Stomach (tissue), 9 donors: ENCODE data around the gene LENEP. TPM values are rescaled to one million over a fixed set of nuclear protein-coding genes. Genes with fewer than 3 reads are reported as not detected.

Experiments used
- DNase-seq, 2 donors: peaks; one replicate each; pipeline versions ENCODE4 v3.0.0 to v3.0.0-alpha.2; 2013 to 2019
- H3K27ac ChIP-seq, 5 donors: fragments of 200-600 bp in 4 of 5; sonication (generic) in 4 of 5; one replicate each; pipeline ENCODE4 v1.5.1; 2013 to 2019; ENCODE audit warnings: mild to moderate bottlenecking in 1 of 5, moderate library complexity in 1 of 5
- H3K27me3 ChIP-seq, 3 donors: fragments of 200-600 bp; sonication (generic); one replicate each; pipeline ENCODE4 v1.5.1; 2017 to 2019; ENCODE audit warnings: mixed run types in 1 of 3
- H3K36me3 ChIP-seq, 4 donors: fragments of 200-600 bp; sonication (generic); 1 replicate in 3 of 4; 2 replicates in 1 of 4; pipeline ENCODE4 v1.5.1; 2016 to 2019
- H3K4me1 ChIP-seq, 4 donors: fragments of 200-600 bp; sonication (generic); one replicate each; pipeline ENCODE4 v1.5.1; 2016 to 2019
- H3K4me3 ChIP-seq, 4 donors: fragments of 200-600 bp; sonication (generic) in 3 of 4; one replicate each; pipeline ENCODE4 v1.5.1; 2016 to 2019; ENCODE audit warnings: mild to moderate bottlenecking in 1 of 4
- H3K9me3 ChIP-seq, 4 donors: fragments of 200-600 bp; sonication (generic); one replicate each; pipeline ENCODE4 v1.5.1; 2016 to 2019
- CTCF ChIP-seq, 7 experiments: fragments of 450-650 bp in 4 of 7; fragments of 200-600 bp in 3 of 7; sonication (generic) in 3 of 7; IDR thresholded peaks; one replicate each; pipeline ENCODE4 v1.5.1; 2016 to 2019; ENCODE audit warnings: antibody characterized with exemption in 7 of 7, control low read depth in 2 of 7, mild to moderate bottlenecking in 1 of 7
- EP300 ChIP-seq: sonication (generic); formaldehyde crosslinking; IDR thresholded peaks from one replicate; pipeline ENCODE4 v1.6.1; 2017; ENCODE audit warnings: antibody characterized with exemption
- POLR2A ChIP-seq, 4 donors: fragments of 450-650 bp; IDR thresholded peaks; one replicate each; pipeline ENCODE4 v1.6.1; 2016; ENCODE audit warnings: antibody characterized with exemption in 4 of 4, control low read depth in 2 of 4, mild to moderate bottlenecking in 1 of 4, moderate library complexity in 1 of 4
- POLR2AphosphoS5 ChIP-seq, 3 donors: sonication (generic); formaldehyde crosslinking; IDR thresholded peaks; one replicate each; pipeline ENCODE4 v1.6.1; 2016; ENCODE audit warnings: antibody characterized with exemption in 3 of 3
- WGBS, 5 donors: extraction: QIAGEN DNeasy Blood & Tissue Kit in 3 of 5; methylation state at CpG; one replicate each; pipeline versions ENCODE4 v1.1.5 to v1.1.7; 2013 to 2018; 5-methylcytosine and 5-hydroxymethylcytosine counted together
- intact Hi-C: fragments of 100-400 bp; cut with DNase I; formaldehyde crosslinking; loops from one replicate; pipeline ENCODE4 v1.15.1; 2023; ENCODE audit warnings: low total_unique reads
- polyA plus RNA-seq, 3 donors: library from polyadenylated mRNA; stranded (reverse); fragments of 200-250 nt; gene quantifications; one replicate each; pipeline ENCODE4 v1.2.3, GENCODE V29; 2013
- total RNA-seq, 5 donors: library from RNA; depleted of rRNA; stranded (reverse); fragments of >200 nt; gene quantifications; one replicate each; pipeline versions ENCODE4 v1.1.0 to v1.2.3, GENCODE V29; 2014 to 2016
- donor health status: healthy with polysubstance abuse.
- donor health status: Bipolar disorder and iron deficiency.
- donor health status: healthy.

Gene LENEP
- total and polyA plus RNA-seq, 8 donors, result 1.1 to 11.6 TPM; not detected in 6

DNA sequence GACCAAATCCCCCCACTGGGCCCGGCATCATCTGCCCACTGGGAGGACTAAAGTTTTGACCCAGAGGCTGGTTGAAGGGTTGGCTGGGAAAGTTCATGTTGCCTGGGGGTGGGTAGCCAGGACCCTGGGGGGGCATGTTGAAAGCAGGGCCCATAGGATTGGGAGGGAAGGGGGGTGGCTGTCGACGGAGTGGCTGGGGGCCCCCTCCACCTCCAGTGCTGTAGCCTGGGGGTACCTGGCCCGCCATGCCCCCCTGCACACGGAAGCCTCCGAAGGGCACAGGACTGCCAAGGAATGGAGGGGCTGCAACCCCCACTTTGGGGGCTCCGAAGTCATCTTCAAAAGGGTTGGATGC is 34.0 kb upstream of the LENEP start:
- no peak for DNase-seq
- intact Hi-C loops, result no loop called here
- WGBS, 5 donors, result 89 to 96% (median 94%) methylated on average over 6 to 7 of the region's 7 CpGs
- H3K27me3 ChIP-seq, result no peaks in the 10 kb centered on the region
- no peak overlapping the region for H3K4me3 ChIP-seq
- peaks cover 46 to 88% (median 73%) of the 10 kb centered on the region in 4 donors for H3K4me1 ChIP-seq
- peaks cover 19 to 38% (median 37%) of the 10 kb centered on the region in 4 donors for H3K36me3 ChIP-seq
- no peaks in the 10 kb centered on the region for H3K9me3 ChIP-seq
- TF ChIP-seq EP300 (no peak), POLR2AphosphoS5 (IDR thresholded peaks at IDR 0.05) (no peak), POLR2A (IDR thresholded peaks at IDR 0.05) (no peak), CTCF (IDR thresholded peaks at IDR 0.05) (no peak)
- peak overlapping the region in 2 of 5 donors; percentile 30 to 37 for H3K27ac ChIP-seq

- WGBS, 5 donors, result 22 to 31% (median 27%) methylated on average over 10 of the region's 10 CpGs
- peak overlapping the region in 4 of 5 donors; percentile 98 to 99 (median 98) for H3K27ac ChIP-seq
- TF ChIP-seq CTCF (IDR thresholded peaks at IDR 0.05), result no peak
- no peak for TF ChIP-seq POLR2AphosphoS5 (IDR thresholded peaks at IDR 0.05)
- no peak for TF ChIP-seq EP300
- no peak for TF ChIP-seq POLR2A (IDR thresholded peaks at IDR 0.05)
- peak overlapping the region; percentile 84 to 95 (median 89) for H3K4me3 ChIP-seq
- H3K4me1 ChIP-seq, result peaks cover 34 to 84% (median 70%) of the 10 kb centered on the region in 4 donors
- peaks cover 25 to 50% (median 49%) of the 10 kb centered on the region in 4 donors for H3K36me3 ChIP-seq
- intact Hi-C loops, result loop anchor here (10.0 kb wide), 1 partner anchor 54 kb away; no protein-coding TSS in a partner anchor
- H3K27me3 ChIP-seq, result no peaks in the 10 kb centered on the region
- no peak for DNase-seq
- H3K9me3 ChIP-seq, result no peaks in the 10 kb centered on the region
These were observed 32.8 kb upstream of the LENEP start for GRCh38 chr1:154960446-154961136.

GRCh38 chr1:154961207-154962155 is 31.9 kb upstream of the LENEP start, which contains the start of gene PYGO2:
Gene PYGO2, minus strand, starts transcription at chr1:154961782. Its CDS starts 206 bp downstream, at chr1:154961576.
- no peaks in the 10 kb centered on the region for H3K9me3 ChIP-seq
- H3K27me3 ChIP-seq, result no peaks in the 10 kb centered on the region
- 0 to 3% (median 1%) methylated on average over 20 to 93 of the region's 93 CpGs for WGBS, 5 donors
- peaks cover 34 to 59% (median 58%) of the 10 kb centered on the region in 4 donors for H3K36me3 ChIP-seq
- TF ChIP-seq POLR2AphosphoS5 (IDR thresholded peaks at IDR 0.05) (peak; percentile 34 to 94 (median 82)), POLR2A (IDR thresholded peaks at IDR 0.05) (peak in 1 of 4 donors; percentile 31), CTCF (IDR thresholded peaks at IDR 0.05) (peak in 5 of 7 experiments; percentile 30 to 77 (median 40)), EP300 (no peak)
- H3K4me3 ChIP-seq, result peak within 1 kb of the TSS; percentile 84 to 95 (median 89)
- H3K4me1 ChIP-seq, result peaks cover 31 to 80% (median 68%) of the 10 kb centered on the region in 4 donors
- intact Hi-C loops, result loop anchor here (10.0 kb wide), 1 partner anchor 53 kb away; no protein-coding TSS in a partner anchor
- peak; percentile 81 to 94 for DNase-seq
- H3K27ac ChIP-seq, result peak within 1 kb of the TSS; percentile 98 to 99 (median 99)
